Loucy (cell line): ENCODE results near the gene CBX8.
A peak's percentile ranks its signal among the peaks of the same experiment; 100 is the strongest.

Experiments
- H2AFZ ChIP-seq: fragments of 200-600 bp; sonication (generic); 2 replicates; pipeline ENCODE4 v1.6.0; 2016; ENCODE audit warnings: antibody characterized with exemption, mild to moderate bottlenecking, low read length, moderate library complexity
- H3F3A ChIP-seq: fragments of 200-600 bp; 2 replicates; pipeline ENCODE4 v1.6.0; 2016; ENCODE audit warnings: antibody characterized with exemption, low read depth, mild to moderate bottlenecking
- H3K27me3 ChIP-seq: fragments of 200-600 bp; sonication (generic); 2 replicates; pipeline ENCODE4 v1.6.1; 2014; ENCODE audit warnings: low read length, mild to moderate bottlenecking; ENCODE audit not compliant: insufficient read depth, poor library complexity, severe bottlenecking
- H3K36me3 ChIP-seq: fragments of 200-600 bp; sonication (generic); 2 replicates; pipeline ENCODE4 v1.6.1; 2016; ENCODE audit warnings: low read length; ENCODE audit not compliant: insufficient read depth
- H3K4me1 ChIP-seq: fragments of 200-600 bp; sonication (generic); 2 replicates; pipeline ENCODE4 v1.5.1; 2014; ENCODE audit warnings: low read length, mild to moderate bottlenecking; ENCODE audit not compliant: insufficient read depth, poor library complexity, severe bottlenecking
- H3K4me2 ChIP-seq: fragments of 200-600 bp; sonication (generic); 2 replicates; pipeline ENCODE4 v1.6.0; 2014; ENCODE audit warnings: antibody characterized with exemption, low read length, low read depth, mild to moderate bottlenecking; ENCODE audit not compliant: poor library complexity, severe bottlenecking
- H3K4me3 ChIP-seq: fragments of 200-600 bp; sonication (generic); 2 replicates; pipeline ENCODE4 v1.5.1; 2014; ENCODE audit warnings: low read length, mild to moderate bottlenecking, mixed read lengths; ENCODE audit not compliant: poor library complexity, severe bottlenecking
- H3K79me2 ChIP-seq: fragments of 200-600 bp; sonication (generic); 2 replicates; pipeline ENCODE4 v1.6.1; 2014; ENCODE audit warnings: low read length; ENCODE audit not compliant: insufficient read depth
- H3K9ac ChIP-seq: fragments of 200-600 bp; sonication (generic); 2 replicates; pipeline ENCODE4 v1.6.0; 2014; ENCODE audit warnings: mild to moderate bottlenecking, low read depth, low read length, moderate library complexity; ENCODE audit not compliant: poor library complexity, severe bottlenecking
- H3K9me2 ChIP-seq: fragments of 200-600 bp; sonication (generic); replicated peaks from 2 replicates; pipeline ENCODE4 v1.6.1; 2016; ENCODE audit warnings: low read depth, low read length, mixed read lengths
- H3K9me3 ChIP-seq: fragments of 200-600 bp; sonication (generic); 2 replicates; pipeline ENCODE4 v1.6.1; 2014; ENCODE audit warnings: mild to moderate bottlenecking, antibody characterized with exemption, low read length, low read depth; ENCODE audit not compliant: insufficient read depth
- H4K20me1 ChIP-seq: fragments of 200-600 bp; sonication (generic); 2 replicates; pipeline ENCODE4 v1.6.0; 2014; ENCODE audit warnings: antibody characterized with exemption, low read length, mild to moderate bottlenecking; ENCODE audit not compliant: insufficient read depth, poor library complexity, severe bottlenecking
- CTCF ChIP-seq: fragments of 200-600 bp; sonication (generic); conservative IDR thresholded peaks from 2 replicates; pipeline ENCODE4 v1.5.1; 2014; ENCODE audit warnings: mild to moderate bottlenecking, antibody characterized with exemption, low read length
- EZH2phosphoT487 ChIP-seq: fragments of 200-600 bp; IDR thresholded peaks from 2 replicates; pipeline ENCODE4 v1.6.1; 2018; ENCODE audit warnings: antibody characterized with exemption, mild to moderate bottlenecking, moderate library complexity, borderline replicate concordance

CBX8 gene

GRCh38 chr17:79791735-79792161, 5.1 kb downstream of the CBX8 start:
- H3K4me2 ChIP-seq, result peak overlapping the region; percentile 87
- peak overlapping the region; percentile 78 for H3K4me3 ChIP-seq
- TF ChIP-seq EZH2phosphoT487, result no peak
- no peak for TF ChIP-seq CTCF
- H3K36me3 ChIP-seq, result peaks cover 8% of the 10 kb centered on the region; the same call in 1 of the 2 replicates
- H3K4me1 ChIP-seq, result peaks cover 46% of the 10 kb centered on the region
- H3K9me3 ChIP-seq, result no peaks in the 10 kb centered on the region
- H2AFZ ChIP-seq, result no peak overlapping the region
- peak overlapping the region; percentile 83 for H3K9ac ChIP-seq
- peaks cover 13% of the 10 kb centered on the region; the same call in 1 of the 2 replicates for H3F3A ChIP-seq
- H4K20me1 ChIP-seq, result peaks cover 40% of the 10 kb centered on the region
- H3K79me2 ChIP-seq, result peaks cover 62% of the 10 kb centered on the region
- no peaks in the 10 kb centered on the region for H3K27me3 ChIP-seq
- no peaks in the 10 kb centered on the region for H3K9me2 ChIP-seq

GRCh38 chr17:79790805-79791734, 5.8 kb downstream of the CBX8 start:
- Histone ChIP-seq H3K79me2 (peaks cover 61% of the 10 kb centered on the region), H3K9me2 (no peaks in the 10 kb centered on the region), H2AFZ (no peak overlapping the region), H4K20me1 (peaks cover 39% of the 10 kb centered on the region), H3K4me1 (peaks cover 42% of the 10 kb centered on the region), H3K4me3 (peak overlapping the region; percentile 78), H3K36me3 (peaks cover 8% of the 10 kb centered on the region; the same call in 1 of the 2 replicates), H3K9ac (peak overlapping the region; percentile 83), H3F3A (peaks cover 13% of the 10 kb centered on the region; the same call in 1 of the 2 replicates), H3K9me3 (no peaks in the 10 kb centered on the region), H3K27me3 (no peaks in the 10 kb centered on the region), H3K4me2 (peak overlapping the region; percentile 87)
- TF ChIP-seq CTCF, result no peak

GRCh38 chr17:79789943-79790804, 6.7 kb downstream of the CBX8 start:
- no peaks in the 10 kb centered on the region for H3K9me3 ChIP-seq
- peaks cover 62% of the 10 kb centered on the region for H3K79me2 ChIP-seq
- H3K27me3 ChIP-seq, result no peaks in the 10 kb centered on the region
- H2AFZ ChIP-seq, result peak overlapping the region; percentile 69
- TF ChIP-seq EZH2phosphoT487, result no peak
- TF ChIP-seq CTCF, result peak; percentile 64
- peaks cover 10% of the 10 kb centered on the region; the same call in 1 of the 2 replicates for H3K36me3 ChIP-seq
- peak overlapping the region; percentile 87 for H3K4me2 ChIP-seq
- peaks cover 35% of the 10 kb centered on the region for H3K4me1 ChIP-seq
- peak overlapping the region; percentile 78 for H3K4me3 ChIP-seq
- H3K9me2 ChIP-seq, result no peaks in the 10 kb centered on the region
- peak overlapping the region; percentile 83 for H3K9ac ChIP-seq
- peaks cover 40% of the 10 kb centered on the region for H4K20me1 ChIP-seq
- H3F3A ChIP-seq, result peaks cover 13% of the 10 kb centered on the region; the same call in 1 of the 2 replicates
